Lung (tissue), 12 donors: ENCODE data around the gene ZNF334. TPM values are rescaled to one million over a fixed set of nuclear protein-coding genes. Genes with fewer than 3 reads are reported as not detected.

Experiments used
- ATAC-seq: fragments of 200-7000 bp; cut with Tn5 transposase; one replicate; pipeline ENCODE4 v1.9.1; 2020; ENCODE audit warnings: moderate number of reproducible peaks; ENCODE audit not compliant: insufficient read depth, low FRiP score
- DNase-seq, 3 donors: peaks; one replicate each; pipeline ENCODE4 v3.0.0-alpha.2; 2013 to 2017
- H3K27ac ChIP-seq, 2 donors: one replicate each; pipeline ENCODE4 v1.5.1; 2013; ENCODE audit warnings: mild to moderate bottlenecking in 2 of 2, moderate library complexity in 2 of 2, control low read depth in 1 of 2, inconsistent platforms in 1 of 2, low read depth in 1 of 2, low read length in 1 of 2
- H3K27me3 ChIP-seq, 3 donors: one replicate each; pipeline ENCODE4 v1.5.1; 2013; ENCODE audit warnings: low read length in 2 of 3; ENCODE audit not compliant: control insufficient read depth in 3 of 3, insufficient read depth in 3 of 3
- H3K36me3 ChIP-seq, 4 donors: one replicate each; pipeline ENCODE4 v1.5.1; 2013; ENCODE audit warnings: low read length in 4 of 4, mild to moderate bottlenecking in 1 of 4, moderate library complexity in 1 of 4; ENCODE audit not compliant: control insufficient read depth in 4 of 4, insufficient read depth in 4 of 4
- H3K4me1 ChIP-seq, 5 donors: one replicate each; pipeline ENCODE4 v1.5.1; 2013; ENCODE audit warnings: low read length in 5 of 5, mild to moderate bottlenecking in 2 of 5, moderate library complexity in 1 of 5; ENCODE audit not compliant: control insufficient read depth in 5 of 5, insufficient read depth in 5 of 5
- H3K4me3 ChIP-seq: one replicate; pipeline ENCODE4 v1.5.1; 2013; ENCODE audit warnings: mild to moderate bottlenecking, control low read depth, moderate library complexity
- H3K9ac ChIP-seq, 2 donors: one replicate each; pipeline ENCODE4 v1.5.1; 2013; ENCODE audit warnings: low read length in 2 of 2, control low read depth in 1 of 2; ENCODE audit not compliant: insufficient read depth in 1 of 2
- H3K9me3 ChIP-seq, 4 donors: one replicate each; pipeline ENCODE4 v1.5.1; 2013; ENCODE audit warnings: low read length in 3 of 4, mild to moderate bottlenecking in 1 of 4, moderate library complexity in 1 of 4; ENCODE audit not compliant: control insufficient read depth in 4 of 4, insufficient read depth in 3 of 4
- WGBS, 2 donors: extraction: QIAGEN DNeasy Blood & Tissue Kit; methylation state at CpG; one replicate each; pipeline ENCODE4 v1.1.7; 2013; 5-methylcytosine and 5-hydroxymethylcytosine counted together
- polyA plus RNA-seq, 2 donors: library from polyadenylated mRNA; stranded (reverse); fragments of 200-250 nt; gene quantifications; one replicate each; pipeline ENCODE4 v1.2.1, GENCODE V29; 2013
- total RNA-seq, 2 donors: library from RNA; depleted of rRNA in 1 of 2; stranded (reverse); fragments of >200 nt in 1 of 2; gene quantifications; one replicate each; pipeline ENCODE4 v1.2.1, GENCODE V29; 2014 to 2021
- TF ChIP-seq, protein P1 (sequence below): IDR thresholded peaks from 2 replicates; pipeline ENCODE4 v1.5.1; 2012; ENCODE audit warnings: mild to moderate bottlenecking; ENCODE audit errors: control extremely low read depth, extremely low read depth
- donor health status: control.
- donor health status: control.
- donor health status: Bipolar disorder and iron deficiency.
- donor health status: healthy.
- donor health status: DM: yes; HTN: yes; CAD: no.

ZNF334 gene
- total and polyA plus RNA-seq, 4 donors: 1.4 to 25.3 (median 5.3) TPM

DNA sequence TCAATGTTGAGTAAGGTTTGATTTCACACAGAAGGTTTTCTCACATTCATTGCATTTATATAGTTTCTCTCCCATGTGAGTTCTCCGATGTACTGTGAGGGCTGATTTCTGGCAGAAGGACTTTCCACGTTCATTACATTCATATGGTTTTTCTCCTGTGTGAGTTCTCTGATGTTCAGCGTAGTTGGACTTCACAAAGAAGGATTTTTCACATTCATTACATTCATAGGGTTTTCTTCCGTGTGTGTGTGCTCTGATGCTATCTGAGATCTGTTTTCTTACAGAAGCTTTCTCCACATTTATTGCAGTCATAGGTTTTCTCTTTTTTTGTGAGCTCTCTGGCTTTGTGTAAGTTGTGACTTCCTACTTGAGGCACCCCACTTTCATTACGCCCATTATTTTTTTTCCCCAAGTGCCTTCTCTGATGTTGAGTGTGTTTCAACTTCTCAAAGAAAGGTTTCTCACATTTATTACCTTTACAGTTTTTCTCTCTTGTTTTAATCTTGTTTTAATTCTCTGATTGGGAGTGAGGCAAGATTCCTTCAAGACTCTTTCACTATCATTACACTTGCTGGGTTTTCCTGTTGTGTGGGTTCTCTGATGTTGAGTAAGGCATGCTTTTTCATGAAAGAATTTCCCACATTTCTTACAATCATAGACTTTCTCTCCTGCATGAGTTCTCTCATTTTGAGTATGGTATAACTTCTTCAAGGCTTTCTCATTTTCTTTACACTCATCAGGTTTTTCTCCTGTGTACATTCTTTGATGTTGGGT lies 56.9 kb downstream of the ZNF334 start:
- Histone ChIP-seq H3K27ac (no peak overlapping the region), H3K4me3 (no peak overlapping the region), H3K9ac (no peak overlapping the region), H3K36me3 (no peaks in the 10 kb centered on the region), H3K4me1 (no peaks in the 10 kb centered on the region), H3K27me3 (peaks cover 0 to 7% (median 0%) of the 10 kb centered on the region in 3 donors), H3K9me3 (peaks cover 0 to 10% (median 2%) of the 10 kb centered on the region in 4 donors)
- WGBS, 2 donors: 88 to 92% methylated on average over 5 of the region's 5 CpGs
- ATAC-seq (no peak), DNase-seq (no peak)
- TF ChIP-seq, protein P1, sequence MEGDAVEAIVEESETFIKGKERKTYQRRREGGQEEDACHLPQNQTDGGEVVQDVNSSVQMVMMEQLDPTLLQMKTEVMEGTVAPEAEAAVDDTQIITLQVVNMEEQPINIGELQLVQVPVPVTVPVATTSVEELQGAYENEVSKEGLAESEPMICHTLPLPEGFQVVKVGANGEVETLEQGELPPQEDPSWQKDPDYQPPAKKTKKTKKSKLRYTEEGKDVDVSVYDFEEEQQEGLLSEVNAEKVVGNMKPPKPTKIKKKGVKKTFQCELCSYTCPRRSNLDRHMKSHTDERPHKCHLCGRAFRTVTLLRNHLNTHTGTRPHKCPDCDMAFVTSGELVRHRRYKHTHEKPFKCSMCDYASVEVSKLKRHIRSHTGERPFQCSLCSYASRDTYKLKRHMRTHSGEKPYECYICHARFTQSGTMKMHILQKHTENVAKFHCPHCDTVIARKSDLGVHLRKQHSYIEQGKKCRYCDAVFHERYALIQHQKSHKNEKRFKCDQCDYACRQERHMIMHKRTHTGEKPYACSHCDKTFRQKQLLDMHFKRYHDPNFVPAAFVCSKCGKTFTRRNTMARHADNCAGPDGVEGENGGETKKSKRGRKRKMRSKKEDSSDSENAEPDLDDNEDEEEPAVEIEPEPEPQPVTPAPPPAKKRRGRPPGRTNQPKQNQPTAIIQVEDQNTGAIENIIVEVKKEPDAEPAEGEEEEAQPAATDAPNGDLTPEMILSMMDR: no peak

DNA sequence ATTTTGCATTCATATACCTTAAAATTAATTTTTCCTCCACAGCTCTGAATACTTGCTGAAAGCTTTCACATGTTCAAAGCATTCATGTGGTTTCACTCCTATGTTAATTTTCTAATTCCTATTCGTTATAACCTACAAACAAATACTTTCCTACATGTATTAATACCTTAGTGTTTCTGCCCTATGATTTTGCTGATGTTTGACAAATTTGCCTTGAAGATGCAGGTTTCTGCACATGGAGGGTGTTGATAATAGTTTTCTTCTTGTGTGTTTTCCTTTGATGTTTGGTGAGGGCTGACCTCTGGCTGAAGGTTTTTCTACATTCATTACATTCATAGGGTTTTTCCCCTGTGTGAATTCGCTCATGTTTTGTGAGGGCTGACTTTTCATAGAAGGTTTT lies 57.6 kb downstream of the ZNF334 start:
- 90 to 92% methylated on average over 2 of the region's 2 CpGs for WGBS, 2 donors
- Histone ChIP-seq H3K4me1 (no peaks in the 10 kb centered on the region), H3K9ac (no peak overlapping the region), H3K27ac (no peak overlapping the region), H3K9me3 (peaks cover 0 to 10% (median 2%) of the 10 kb centered on the region in 4 donors), H3K27me3 (peaks cover 0 to 7% (median 0%) of the 10 kb centered on the region in 3 donors), H3K4me3 (no peak overlapping the region), H3K36me3 (no peaks in the 10 kb centered on the region)
- ATAC-seq (no peak), DNase-seq (no peak)
- TF ChIP-seq, protein P1: no peak

Other genes with a start within 250 kb of the ZNF334 start
- under 1 TPM; 0.06 to 0.25 TPM for gene CDH22, start 205.1 kb downstream of the ZNF334 start, total RNA-seq
- under 1 TPM; 0.03 to 0.12 TPM for gene CDH22, start 205.1 kb downstream of the ZNF334 start, polyA plus RNA-seq
- 10 to 100 TPM; 54.1 to 56.5 TPM for gene ELMO2, start 106.9 kb downstream of the ZNF334 start, total RNA-seq
- 10 to 100 TPM; 19.6 to 37.8 TPM for gene ELMO2, start 106.9 kb downstream of the ZNF334 start, polyA plus RNA-seq
- gene OCSTAMP, start 37.1 kb upstream of the ZNF334 start, total RNA-seq: under 1 TPM in 1 of 2 donors, not detected in 1; 0.11 TPM
- gene OCSTAMP, start 37.1 kb upstream of the ZNF334 start, polyA plus RNA-seq: not detected
- gene SLC13A3, start 137.9 kb upstream of the ZNF334 start, total RNA-seq: 1 to 10 TPM; 2.1 to 2.4 TPM
- 1 to 10 TPM; 1.1 to 1.9 TPM for gene SLC13A3, start 137.9 kb upstream of the ZNF334 start, polyA plus RNA-seq
- 10 to 100 TPM; 11.6 to 15.7 TPM for gene TP53RK, start 175.9 kb upstream of the ZNF334 start, total RNA-seq
- 10 to 100 TPM; 12.5 TPM for gene TP53RK, start 175.9 kb upstream of the ZNF334 start, polyA plus RNA-seq
- gene SLC2A10, start 196.1 kb upstream of the ZNF334 start, total RNA-seq: 10 to 100 TPM; 16.1 to 20.6 TPM
- 1 to 10 TPM; 7.4 to 8.0 TPM for gene SLC2A10, start 196.1 kb upstream of the ZNF334 start, polyA plus RNA-seq